GM18873 (cell line): ENCODE data around the gene TGFA.

Experiments
- ATAC-seq: cut with Tn5 transposase; IDR thresholded peaks from one replicate; pipeline ENCODE4 v1.9.1; 2021; ENCODE audit warnings: mild to moderate bottlenecking, moderate library complexity, moderate number of reproducible peaks; ENCODE audit not compliant: unreplicated experiment, low FRiP score

TGFA gene

GRCh38 chr2:70553584-70554337 is at the start of gene TGFA:
Gene TGFA (minus strand): TSS chr2:70553826. CDS start chr2:70553767, 59 bp downstream.
- ATAC-seq, result no peak

- ATAC-seq, result no peak
These were observed 49.4 kb upstream of the TGFA start for GRCh38 chr2:70603066-70603465.

- ATAC-seq, result no peak
These were observed 44.6 kb upstream of the TGFA start for GRCh38 chr2:70598197-70598596.

GRCh38 chr2:70596739-70597138 is 43.1 kb upstream of the TGFA start:
- no peak for ATAC-seq

GRCh38 chr2:70596293-70596692 is 42.7 kb upstream of the TGFA start:
- ATAC-seq, result no peak

- ATAC-seq, result no peak
These were observed 29.5 kb upstream of the TGFA start for GRCh38 chr2:70583091-70583490.

- no peak for ATAC-seq
These were observed 26.7 kb upstream of the TGFA start for GRCh38 chr2:70580352-70580751.

- no peak for ATAC-seq
These were observed 21.0 kb upstream of the TGFA start for GRCh38 chr2:70574618-70575017.

GRCh38 chr2:70574109-70574508 is 20.5 kb upstream of the TGFA start:
- no peak for ATAC-seq

- no peak for ATAC-seq
These were observed 16.5 kb upstream of the TGFA start for GRCh38 chr2:70570041-70570661.

GRCh38 chr2:70569559-70569958 is 15.9 kb upstream of the TGFA start:
- no peak for ATAC-seq

- ATAC-seq, result no peak
These were observed 13.3 kb upstream of the TGFA start for GRCh38 chr2:70566906-70567305.

GRCh38 chr2:70566464-70566863 is 12.8 kb upstream of the TGFA start:
- no peak for ATAC-seq

GRCh38 chr2:70565039-70565731 is 11.6 kb upstream of the TGFA start:
- ATAC-seq, result no peak

- ATAC-seq, result no peak
These were observed 8.3 kb upstream of the TGFA start for GRCh38 chr2:70561893-70562292.

GRCh38 chr2:70560442-70560841 is 6.8 kb upstream of the TGFA start:
- no peak for ATAC-seq

- ATAC-seq, result no peak
These were observed 6.4 kb upstream of the TGFA start for GRCh38 chr2:70560040-70560439.

- no peak for ATAC-seq
These were observed 4.7 kb upstream of the TGFA start for GRCh38 chr2:70558195-70558808.

- ATAC-seq, result no peak
These were observed 3.7 kb upstream of the TGFA start for GRCh38 chr2:70557171-70557838.

- ATAC-seq, result no peak
These were observed 3.0 kb upstream of the TGFA start for GRCh38 chr2:70556608-70557007.
